GM23338 (cell line): ENCODE data around the gene SULT1C2. TPM values are rescaled to one million over a fixed set of nuclear protein-coding genes. Genes with fewer than 3 reads are reported as not detected.

Experiments
- EZH2 ChIP-seq: fragments of 200-600 bp; sonication (generic); IDR thresholded peaks from one replicate; pipeline ENCODE4 v1.8.0; 2017; ENCODE audit warnings: antibody characterized with exemption, mild to moderate bottlenecking, low read depth; ENCODE audit not compliant: unreplicated experiment
- EZH2phosphoT487 ChIP-seq: fragments of 200-600 bp; sonication (generic); IDR thresholded peaks from one replicate; pipeline ENCODE4 v1.8.1; 2018; ENCODE audit warnings: antibody characterized with exemption; ENCODE audit not compliant: unreplicated experiment
- NANOG ChIP-seq: IDR thresholded peaks from 2 replicates; pipeline ENCODE4 v1.6.1; 2016; ENCODE audit warnings: antibody characterized with exemption, borderline replicate concordance
- polyA plus RNA-seq: library from polyadenylated mRNA; unstranded; fragments of >200 nt; fragmentation: Nextera tagmentation; extraction: Ambion mirVana; gene quantifications from 2 replicates; pipeline ENCODE4 v1.2.1, GENCODE V29; 2016
- total RNA-seq: library from RNA; depleted of rRNA; stranded (reverse); fragments of >200 nt; shearing (Covaris generic); gene quantifications from 2 replicates; pipeline ENCODE4 v1.2.3, GENCODE V29; 2014
- TF ChIP-seq, protein P1 (sequence below): fragments of 250-450 bp; sonication (Bioruptor Pico); IDR thresholded peaks from 2 replicates; pipeline ENCODE4 v1.5.0; 2020; ENCODE audit warnings: mild to moderate bottlenecking, moderate library complexity
- TF ChIP-seq, protein P2 (sequence below): IDR thresholded peaks from 2 replicates; pipeline ENCODE4 v1.6.1; 2016; ENCODE audit warnings: antibody characterized with exemption
- TF ChIP-seq, protein P3 (sequence below): IDR thresholded peaks from one replicate; pipeline ENCODE4 v1.6.1; 2018; ENCODE audit warnings: antibody characterized with exemption; ENCODE audit not compliant: unreplicated experiment

Gene SULT1C2
- total and polyA plus RNA-seq, 2 experiments from 2014 or later, result 0.69 to 1.9 TPM

DNA sequence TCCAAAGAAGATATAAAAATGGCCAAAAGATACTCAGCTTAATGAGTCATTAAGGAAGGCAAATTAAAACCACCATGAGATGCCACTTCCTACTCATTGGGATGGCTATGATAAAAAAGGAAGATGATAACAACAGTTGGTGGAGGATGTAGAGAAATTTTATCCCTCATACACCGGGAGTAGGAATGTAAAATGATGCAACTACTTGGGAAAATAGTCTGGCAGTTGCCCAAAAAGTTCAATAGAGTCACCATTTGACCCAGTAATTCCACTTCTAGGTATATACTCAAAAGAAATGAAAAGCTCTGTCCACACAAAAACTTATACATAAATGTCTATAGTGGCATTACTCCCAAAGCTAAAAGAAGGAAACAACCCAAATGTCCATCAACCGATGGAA is 10.1 kb upstream of the SULT1C2 start (continued):
- TF ChIP-seq, protein P1, sequence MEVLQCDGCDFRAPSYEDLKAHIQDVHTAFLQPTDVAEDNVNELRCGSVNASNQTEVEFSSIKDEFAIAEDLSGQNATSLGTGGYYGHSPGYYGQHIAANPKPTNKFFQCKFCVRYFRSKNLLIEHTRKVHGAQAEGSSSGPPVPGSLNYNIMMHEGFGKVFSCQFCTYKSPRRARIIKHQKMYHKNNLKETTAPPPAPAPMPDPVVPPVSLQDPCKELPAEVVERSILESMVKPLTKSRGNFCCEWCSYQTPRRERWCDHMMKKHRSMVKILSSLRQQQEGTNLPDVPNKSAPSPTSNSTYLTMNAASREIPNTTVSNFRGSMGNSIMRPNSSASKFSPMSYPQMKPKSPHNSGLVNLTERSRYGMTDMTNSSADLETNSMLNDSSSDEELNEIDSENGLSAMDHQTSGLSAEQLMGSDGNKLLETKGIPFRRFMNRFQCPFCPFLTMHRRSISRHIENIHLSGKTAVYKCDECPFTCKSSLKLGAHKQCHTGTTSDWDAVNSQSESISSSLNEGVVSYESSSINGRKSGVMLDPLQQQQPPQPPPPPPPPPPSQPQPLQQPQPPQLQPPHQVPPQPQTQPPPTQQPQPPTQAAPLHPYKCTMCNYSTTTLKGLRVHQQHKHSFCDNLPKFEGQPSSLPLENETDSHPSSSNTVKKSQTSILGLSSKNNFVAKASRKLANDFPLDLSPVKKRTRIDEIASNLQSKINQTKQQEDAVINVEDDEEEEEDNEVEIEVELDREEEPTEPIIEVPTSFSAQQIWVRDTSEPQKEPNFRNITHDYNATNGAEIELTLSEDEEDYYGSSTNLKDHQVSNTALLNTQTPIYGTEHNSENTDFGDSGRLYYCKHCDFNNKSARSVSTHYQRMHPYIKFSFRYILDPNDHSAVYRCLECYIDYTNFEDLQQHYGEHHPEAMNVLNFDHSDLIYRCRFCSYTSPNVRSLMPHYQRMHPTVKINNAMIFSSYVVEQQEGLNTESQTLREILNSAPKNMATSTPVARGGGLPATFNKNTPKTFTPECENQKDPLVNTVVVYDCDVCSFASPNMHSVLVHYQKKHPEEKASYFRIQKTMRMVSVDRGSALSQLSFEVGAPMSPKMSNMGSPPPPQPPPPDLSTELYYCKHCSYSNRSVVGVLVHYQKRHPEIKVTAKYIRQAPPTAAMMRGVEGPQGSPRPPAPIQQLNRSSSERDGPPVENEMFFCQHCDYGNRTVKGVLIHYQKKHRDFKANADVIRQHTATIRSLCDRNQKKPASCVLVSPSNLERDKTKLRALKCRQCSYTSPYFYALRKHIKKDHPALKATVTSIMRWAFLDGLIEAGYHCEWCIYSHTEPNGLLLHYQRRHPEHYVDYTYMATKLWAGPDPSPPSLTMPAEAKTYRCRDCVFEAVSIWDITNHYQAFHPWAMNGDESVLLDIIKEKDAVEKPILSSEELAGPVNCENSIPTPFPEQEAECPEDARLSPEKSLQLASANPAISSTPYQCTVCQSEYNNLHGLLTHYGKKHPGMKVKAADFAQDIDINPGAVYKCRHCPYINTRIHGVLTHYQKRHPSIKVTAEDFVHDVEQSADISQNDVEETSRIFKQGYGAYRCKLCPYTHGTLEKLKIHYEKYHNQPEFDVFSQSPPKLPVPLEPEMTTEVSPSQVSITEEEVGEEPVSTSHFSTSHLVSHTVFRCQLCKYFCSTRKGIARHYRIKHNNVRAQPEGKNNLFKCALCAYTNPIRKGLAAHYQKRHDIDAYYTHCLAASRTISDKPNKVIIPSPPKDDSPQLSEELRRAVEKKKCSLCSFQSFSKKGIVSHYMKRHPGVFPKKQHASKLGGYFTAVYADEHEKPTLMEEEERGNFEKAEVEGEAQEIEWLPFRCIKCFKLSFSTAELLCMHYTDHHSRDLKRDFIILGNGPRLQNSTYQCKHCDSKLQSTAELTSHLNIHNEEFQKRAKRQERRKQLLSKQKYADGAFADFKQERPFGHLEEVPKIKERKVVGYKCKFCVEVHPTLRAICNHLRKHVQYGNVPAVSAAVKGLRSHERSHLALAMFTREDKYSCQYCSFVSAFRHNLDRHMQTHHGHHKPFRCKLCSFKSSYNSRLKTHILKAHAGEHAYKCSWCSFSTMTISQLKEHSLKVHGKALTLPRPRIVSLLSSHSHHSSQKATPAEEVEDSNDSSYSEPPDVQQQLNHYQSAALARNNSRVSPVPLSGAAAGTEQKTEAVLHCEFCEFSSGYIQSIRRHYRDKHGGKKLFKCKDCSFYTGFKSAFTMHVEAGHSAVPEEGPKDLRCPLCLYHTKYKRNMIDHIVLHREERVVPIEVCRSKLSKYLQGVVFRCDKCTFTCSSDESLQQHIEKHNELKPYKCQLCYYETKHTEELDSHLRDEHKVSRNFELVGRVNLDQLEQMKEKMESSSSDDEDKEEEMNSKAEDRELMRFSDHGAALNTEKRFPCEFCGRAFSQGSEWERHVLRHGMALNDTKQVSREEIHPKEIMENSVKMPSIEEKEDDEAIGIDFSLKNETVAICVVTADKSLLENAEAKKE, result no peak
- TF ChIP-seq, protein P2, sequence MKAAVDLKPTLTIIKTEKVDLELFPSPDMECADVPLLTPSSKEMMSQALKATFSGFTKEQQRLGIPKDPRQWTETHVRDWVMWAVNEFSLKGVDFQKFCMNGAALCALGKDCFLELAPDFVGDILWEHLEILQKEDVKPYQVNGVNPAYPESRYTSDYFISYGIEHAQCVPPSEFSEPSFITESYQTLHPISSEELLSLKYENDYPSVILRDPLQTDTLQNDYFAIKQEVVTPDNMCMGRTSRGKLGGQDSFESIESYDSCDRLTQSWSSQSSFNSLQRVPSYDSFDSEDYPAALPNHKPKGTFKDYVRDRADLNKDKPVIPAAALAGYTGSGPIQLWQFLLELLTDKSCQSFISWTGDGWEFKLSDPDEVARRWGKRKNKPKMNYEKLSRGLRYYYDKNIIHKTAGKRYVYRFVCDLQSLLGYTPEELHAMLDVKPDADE, result no peak
- TF ChIP-seq, protein P3, sequence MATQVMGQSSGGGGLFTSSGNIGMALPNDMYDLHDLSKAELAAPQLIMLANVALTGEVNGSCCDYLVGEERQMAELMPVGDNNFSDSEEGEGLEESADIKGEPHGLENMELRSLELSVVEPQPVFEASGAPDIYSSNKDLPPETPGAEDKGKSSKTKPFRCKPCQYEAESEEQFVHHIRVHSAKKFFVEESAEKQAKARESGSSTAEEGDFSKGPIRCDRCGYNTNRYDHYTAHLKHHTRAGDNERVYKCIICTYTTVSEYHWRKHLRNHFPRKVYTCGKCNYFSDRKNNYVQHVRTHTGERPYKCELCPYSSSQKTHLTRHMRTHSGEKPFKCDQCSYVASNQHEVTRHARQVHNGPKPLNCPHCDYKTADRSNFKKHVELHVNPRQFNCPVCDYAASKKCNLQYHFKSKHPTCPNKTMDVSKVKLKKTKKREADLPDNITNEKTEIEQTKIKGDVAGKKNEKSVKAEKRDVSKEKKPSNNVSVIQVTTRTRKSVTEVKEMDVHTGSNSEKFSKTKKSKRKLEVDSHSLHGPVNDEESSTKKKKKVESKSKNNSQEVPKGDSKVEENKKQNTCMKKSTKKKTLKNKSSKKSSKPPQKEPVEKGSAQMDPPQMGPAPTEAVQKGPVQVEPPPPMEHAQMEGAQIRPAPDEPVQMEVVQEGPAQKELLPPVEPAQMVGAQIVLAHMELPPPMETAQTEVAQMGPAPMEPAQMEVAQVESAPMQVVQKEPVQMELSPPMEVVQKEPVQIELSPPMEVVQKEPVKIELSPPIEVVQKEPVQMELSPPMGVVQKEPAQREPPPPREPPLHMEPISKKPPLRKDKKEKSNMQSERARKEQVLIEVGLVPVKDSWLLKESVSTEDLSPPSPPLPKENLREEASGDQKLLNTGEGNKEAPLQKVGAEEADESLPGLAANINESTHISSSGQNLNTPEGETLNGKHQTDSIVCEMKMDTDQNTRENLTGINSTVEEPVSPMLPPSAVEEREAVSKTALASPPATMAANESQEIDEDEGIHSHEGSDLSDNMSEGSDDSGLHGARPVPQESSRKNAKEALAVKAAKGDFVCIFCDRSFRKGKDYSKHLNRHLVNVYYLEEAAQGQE, result no peak
- TF ChIP-seq NANOG (no peak), EZH2phosphoT487 (no peak), EZH2 (no peak)
